HG03571 (cell line): ENCODE measurements around the gene PPIF.

Experiments used
- ATAC-seq: cut with Tn5 transposase; IDR thresholded peaks from one replicate; pipeline ENCODE4 v1.9.1; 2021; ENCODE audit not compliant: unreplicated experiment

The PPIF gene

GRCh38 chr10:79399223-79399831 lies 52.1 kb downstream of the PPIF start:
- ATAC-seq: no peak

GRCh38 chr10:79400146-79401004 lies 53.1 kb downstream of the PPIF start:
- peak; percentile 60 for ATAC-seq

- ATAC-seq: no peak
These were observed 54.0 kb downstream of the PPIF start for GRCh38 chr10:79401015-79401921.

- ATAC-seq: no peak
These were observed 55.3 kb downstream of the PPIF start for GRCh38 chr10:79402625-79402946.

- ATAC-seq: no peak
These were observed 55.7 kb downstream of the PPIF start for GRCh38 chr10:79402951-79403350.

- no peak for ATAC-seq
These were observed 56.4 kb downstream of the PPIF start for GRCh38 chr10:79403441-79404230.

GRCh38 chr10:79404231-79404609 lies 57.0 kb downstream of the PPIF start:
- ATAC-seq: no peak

GRCh38 chr10:79404690-79405131 lies 57.4 kb downstream of the PPIF start:
- no peak for ATAC-seq
